GM12891 (cell line): Measurements from ENCODE around the gene CAMK1G.

ENCODE experiments used
- PAX5 ChIP-seq: IDR thresholded peaks from 2 replicates; pipeline ENCODE4 v1.6.1; 2011; ENCODE audit warnings: low read length, moderate library complexity, mild to moderate bottlenecking; ENCODE audit not compliant: insufficient read depth, severe bottlenecking
- POLR2A ChIP-seq: IDR thresholded peaks from 2 replicates; pipeline ENCODE4 v1.6.1; 2011; ENCODE audit warnings: low read depth, low read length, control low read depth
- POLR2AphosphoS5 ChIP-seq: IDR thresholded peaks from 2 replicates; pipeline ENCODE4 v1.6.1; 2011; ENCODE audit warnings: low read depth, low read length, control low read depth
- POU2F2 ChIP-seq: IDR thresholded peaks from 2 replicates; pipeline ENCODE4 v1.6.1; 2011; ENCODE audit warnings: low read depth, mild to moderate bottlenecking, control low read depth, low read length, moderate library complexity
- SPI1 ChIP-seq: IDR thresholded peaks from 2 replicates; pipeline ENCODE4 v1.6.1; 2011; ENCODE audit warnings: low read depth, low read length, control low read depth
- TAF1 ChIP-seq: IDR thresholded peaks from 2 replicates; pipeline ENCODE4 v1.6.1; 2011; ENCODE audit warnings: low read depth, low read length, control low read depth

DNA sequence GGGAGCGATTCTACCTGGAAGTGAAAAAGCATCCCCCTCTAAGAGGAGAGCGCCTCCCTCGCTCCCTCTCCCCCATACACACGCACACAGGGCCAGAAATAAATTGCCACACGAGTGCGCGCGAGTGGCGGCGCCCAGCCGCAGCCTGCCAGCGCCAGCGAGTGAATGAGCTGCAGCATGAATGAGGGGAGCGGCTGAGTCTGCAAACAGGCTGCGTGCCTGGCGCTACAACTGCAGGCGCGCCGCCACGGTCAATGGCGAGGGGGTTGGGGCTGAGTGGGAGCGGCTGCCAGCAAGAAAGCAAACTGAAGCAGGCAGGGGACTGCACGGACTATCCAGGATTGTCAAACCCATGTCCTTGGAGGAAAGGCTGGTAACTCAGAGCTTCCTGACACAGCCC lies 2.2 kb downstream of the CAMK1G start:
- no peak for TF ChIP-seq POLR2A
- TF ChIP-seq POLR2AphosphoS5 = no peak
- TF ChIP-seq TAF1 = no peak
- TF ChIP-seq POU2F2 = no peak
- TF ChIP-seq SPI1 = no peak
- no peak for TF ChIP-seq PAX5
